GM20000 (cell line): ENCODE data around the gene GUCD1.

Experiments
- DNase-seq: peaks from one replicate; pipeline ENCODE4 v3.0.0; 2012; ENCODE audit warnings: low spot score
- CTCF ChIP-seq: IDR thresholded peaks from 2 replicates; pipeline ENCODE4 v1.5.1; 2012; ENCODE audit warnings: mild to moderate bottlenecking, control low read depth; ENCODE audit errors: extremely low read depth, missing control alignments

The GUCD1 gene

GRCh38 chr22:24506802-24507438 lies 48.0 kb downstream of the GUCD1 start:
- DNase-seq = no peak
- no peak for TF ChIP-seq CTCF

- no peak for TF ChIP-seq CTCF
These were observed 49.8 kb downstream of the GUCD1 start for GRCh38 chr22:24504956-24505736.

GRCh38 chr22:24504540-24504939 lies 50.4 kb downstream of the GUCD1 start:
- no peak for DNase-seq
- no peak for TF ChIP-seq CTCF

More at GRCh38 chr22:24504956-24505736, 49.8 kb downstream of the GUCD1 start:
- no peak for DNase-seq

GRCh38 chr22:24503843-24504338 lies 51.0 kb downstream of the GUCD1 start:
- DNase-seq = no peak
- no peak for TF ChIP-seq CTCF

- peak; percentile 89 for DNase-seq
- peak; percentile 66 for TF ChIP-seq CTCF
These were observed 51.6 kb downstream of the GUCD1 start for GRCh38 chr22:24503137-24503842.

- no peak for DNase-seq
- no peak for TF ChIP-seq CTCF
These were observed 52.4 kb downstream of the GUCD1 start for GRCh38 chr22:24502541-24502940.

GRCh38 chr22:24502034-24502433 lies 52.9 kb downstream of the GUCD1 start:
- no peak for TF ChIP-seq CTCF
- no peak for DNase-seq
